ENCODE measurements around the gene IL17RB.

Gene IL17RB

GRCh38 chr3:53813876-53814275, 32.5 kb upstream of the IL17RB start:
- H3K4me3 ChIP-seq (ENCODE audit: low read length) = no peak overlapping the region
- no peak overlapping the region for H3K4me2 ChIP-seq (ENCODE audit: low read length)
- H3K9me2 ChIP-seq (replicated peaks; ENCODE audit: control insufficient read depth, low read length) = no peaks in the 10 kb centered on the region
- no peaks in the 10 kb centered on the region for H3F3A ChIP-seq (ENCODE audit: control insufficient read depth, insufficient read depth)
- H3K4me1 ChIP-seq (ENCODE audit: control insufficient read depth, low read length) = no peaks in the 10 kb centered on the region
- no peak overlapping the region for H3K27ac ChIP-seq (ENCODE audit: low read depth, low read length)
- TF ChIP-seq EZH2phosphoT487 (IDR thresholded peaks at IDR 0.05; ENCODE audit: borderline replicate concordance, low read length) (no peak), CTCF (IDR thresholded peaks at IDR 0.05; ENCODE audit: low read depth, low read length, poor library complexity, severe bottlenecking) (no peak)
- no peaks in the 10 kb centered on the region for H3K79me2 ChIP-seq (ENCODE audit: control insufficient read depth, low read length)
- H3K27me3 ChIP-seq (ENCODE audit: control insufficient read depth, low read length) = peaks cover 22% of the 10 kb centered on the region
- no peaks in the 10 kb centered on the region for H3K9me3 ChIP-seq (ENCODE audit: control insufficient read depth, insufficient read depth, low read length)
- no peaks in the 10 kb centered on the region for H3K36me3 ChIP-seq (ENCODE audit: control insufficient read depth, low read length)
- no peaks in the 10 kb centered on the region for H4K20me1 ChIP-seq (ENCODE audit: control insufficient read depth, insufficient read depth, low read depth, low read length)

GRCh38 chr3:53815067-53815466, 31.3 kb upstream of the IL17RB start:
- no peaks in the 10 kb centered on the region for H3K9me2 ChIP-seq (replicated peaks; ENCODE audit: control insufficient read depth, low read length)
- no peak overlapping the region for H3K4me2 ChIP-seq (ENCODE audit: low read length)
- H3K4me3 ChIP-seq (ENCODE audit: low read length) = no peak overlapping the region
- H3K27ac ChIP-seq (ENCODE audit: low read depth, low read length) = no peak overlapping the region
- no peaks in the 10 kb centered on the region for H3K9me3 ChIP-seq (ENCODE audit: control insufficient read depth, insufficient read depth, low read length)
- TF ChIP-seq EZH2phosphoT487 (IDR thresholded peaks at IDR 0.05; ENCODE audit: borderline replicate concordance, low read length) = no peak
- no peak for TF ChIP-seq CTCF (IDR thresholded peaks at IDR 0.05; ENCODE audit: low read depth, low read length, poor library complexity, severe bottlenecking)
- no peaks in the 10 kb centered on the region for H3K79me2 ChIP-seq (ENCODE audit: control insufficient read depth, low read length)
- no peaks in the 10 kb centered on the region for H3K4me1 ChIP-seq (ENCODE audit: control insufficient read depth, low read length)
- peaks cover 22% of the 10 kb centered on the region for H3K27me3 ChIP-seq (ENCODE audit: control insufficient read depth, low read length)
- no peaks in the 10 kb centered on the region for H3K36me3 ChIP-seq (ENCODE audit: control insufficient read depth, low read length)
- H4K20me1 ChIP-seq (ENCODE audit: control insufficient read depth, insufficient read depth, low read depth, low read length) = no peaks in the 10 kb centered on the region
- no peaks in the 10 kb centered on the region for H3F3A ChIP-seq (ENCODE audit: control insufficient read depth, insufficient read depth)

- no peaks in the 10 kb centered on the region for H3K36me3 ChIP-seq (ENCODE audit: control insufficient read depth, low read length)
- H3K27me3 ChIP-seq (ENCODE audit: control insufficient read depth, low read length) = peaks cover 22% of the 10 kb centered on the region
Observed at GRCh38 chr3:53815651-53816050, 30.7 kb upstream of the IL17RB start.

More at GRCh38 chr3:53815651-53816050, 30.7 kb upstream of the IL17RB start:
- Histone ChIP-seq H3K79me2 (ENCODE audit: control insufficient read depth, low read length) (no peaks in the 10 kb centered on the region), H3K9me2 (replicated peaks; ENCODE audit: control insufficient read depth, low read length) (no peaks in the 10 kb centered on the region), H4K20me1 (ENCODE audit: control insufficient read depth, insufficient read depth, low read depth, low read length) (no peaks in the 10 kb centered on the region), H3K4me1 (ENCODE audit: control insufficient read depth, low read length) (no peaks in the 10 kb centered on the region), H3F3A (ENCODE audit: control insufficient read depth, insufficient read depth) (no peaks in the 10 kb centered on the region), H3K4me2 (ENCODE audit: low read length) (no peak overlapping the region), H3K4me3 (ENCODE audit: low read length) (no peak overlapping the region), H3K27ac (ENCODE audit: low read depth, low read length) (no peak overlapping the region), H3K9me3 (ENCODE audit: control insufficient read depth, insufficient read depth, low read length) (no peaks in the 10 kb centered on the region)
- TF ChIP-seq CTCF (IDR thresholded peaks at IDR 0.05; ENCODE audit: low read depth, low read length, poor library complexity, severe bottlenecking) (no peak), EZH2phosphoT487 (IDR thresholded peaks at IDR 0.05; ENCODE audit: borderline replicate concordance, low read length) (no peak)

Measured in DOHH2 (cell line).